Keratinocyte (primary cell): ENCODE measurements around the gene ACOT7. TPM values are rescaled to one million over a fixed set of nuclear protein-coding genes. Genes with fewer than 3 reads are reported as not detected.

Experiments used
- DNase-seq: peaks from one replicate; pipeline ENCODE4 v3.0.0-alpha.2; 2011; ENCODE audit warnings: low read depth, missing footprints, low spot score
- FAIRE-seq: peaks from 2 replicates; lab custom pipeline; 2011; peaks lifted over from hg19 to GRCh38; lab: Jason Lieb, UNC
- H2AFZ ChIP-seq: 2 replicates; pipeline ENCODE4 v1.6.0; 2012; ENCODE audit warnings: low read length, control low read depth, inconsistent platforms; ENCODE audit not compliant: control insufficient read depth
- H3K27ac ChIP-seq: 2 replicates; pipeline ENCODE4 v1.5.1; 2011; ENCODE audit warnings: low read length; ENCODE audit not compliant: control insufficient read depth, insufficient read depth
- H3K27me3 ChIP-seq: 3 replicates; pipeline ENCODE4 v1.6.0; 2011; ENCODE audit warnings: low read length; ENCODE audit not compliant: control insufficient read depth, insufficient read depth; ENCODE audit errors: extremely low read depth
- H3K36me3 ChIP-seq, 2 experiments: 2 replicates in 1 of 2; 3 replicates in 1 of 2; pipeline ENCODE4 v1.5.1; 2011; ENCODE audit warnings: low read length in 2 of 2, mild to moderate bottlenecking in 1 of 2; ENCODE audit not compliant: control insufficient read depth in 2 of 2, insufficient read depth in 2 of 2; ENCODE audit errors: extremely low read depth in 1 of 2
- H3K4me1 ChIP-seq: 3 replicates; pipeline ENCODE4 v1.5.1; 2011; ENCODE audit warnings: low read length; ENCODE audit not compliant: control insufficient read depth, insufficient read depth; ENCODE audit errors: extremely low read depth
- H3K4me2 ChIP-seq: 3 replicates; pipeline ENCODE4 v1.6.0; 2011; ENCODE audit warnings: low read depth, low read length; ENCODE audit not compliant: control insufficient read depth, insufficient read depth; ENCODE audit errors: extremely low read depth
- H3K4me3 ChIP-seq, 3 experiments: fragments of 200-600 bp in 1 of 3; sonication (generic) in 1 of 3; 2 replicates in 2 of 3; 3 replicates in 1 of 3; pipeline ENCODE4 v1.5.1; 2011 to 2016; ENCODE audit warnings: low read length in 3 of 3, mild to moderate bottlenecking in 3 of 3, control low read depth in 2 of 3, inconsistent platforms in 1 of 3, low read depth in 1 of 3, mixed read lengths in 1 of 3, mixed run types in 1 of 3, moderate library complexity in 1 of 3; ENCODE audit not compliant: control insufficient read depth in 2 of 3, insufficient read depth in 2 of 3; ENCODE audit errors: extremely low read depth in 1 of 3
- H3K79me2 ChIP-seq: 2 replicates; pipeline ENCODE4 v1.6.0; 2012; ENCODE audit warnings: low read length; ENCODE audit not compliant: control insufficient read depth, insufficient read depth
- H3K9ac ChIP-seq: 3 replicates; pipeline ENCODE4 v1.6.0; 2011; ENCODE audit warnings: low read length; ENCODE audit not compliant: control insufficient read depth, insufficient read depth; ENCODE audit errors: extremely low read depth
- H3K9me1 ChIP-seq: 3 replicates; pipeline ENCODE4 v1.6.0; 2011; ENCODE audit warnings: low read length; ENCODE audit not compliant: control insufficient read depth, insufficient read depth; ENCODE audit errors: extremely low read depth
- H3K9me3 ChIP-seq: 2 replicates; pipeline ENCODE4 v1.5.1; 2012; ENCODE audit warnings: low read depth, low read length; ENCODE audit not compliant: control insufficient read depth
- H4K20me1 ChIP-seq: 3 replicates; pipeline ENCODE4 v1.6.0; 2011; ENCODE audit warnings: low read length; ENCODE audit not compliant: control insufficient read depth, insufficient read depth; ENCODE audit errors: extremely low read depth
- EZH2 ChIP-seq: IDR thresholded peaks from one replicate; pipeline ENCODE4 v1.6.1; 2012; ENCODE audit warnings: inconsistent platforms, mild to moderate bottlenecking, low read length, moderate library complexity
- dilution Hi-C: fragments of 300-500 bp; cut with MboI; formaldehyde crosslinking; loops from one replicate; pipeline ENCODE4 v1.7.0; 2020; ENCODE audit warnings: low sequenced_read_pairs; ENCODE audit not compliant: extremely low pct_ligation_motif_present
- polyA plus RNA-seq, 5 experiments: library from polyadenylated mRNA; depleted of rRNA in 3 of 5; stranded (reverse) in 3 of 5; stranded (forward) in 1 of 5; unstranded in 1 of 5; fragments of >200 nt; gene quantifications; 1 replicate in 1 of 5; 2 replicates in 3 of 5; 3 replicates in 1 of 5; pipeline versions ENCODE4 v1.2.1 to v1.2.3, GENCODE V29; 2011 to 2012; ENCODE audit warnings: missing spikeins in 2 of 5, low read depth in 1 of 5, low replicate concordance in 1 of 5
- TF ChIP-seq, protein P1 (sequence below), 3 experiments: IDR thresholded peaks in 1 of 3; conservative IDR thresholded peaks in 1 of 3; optimal IDR thresholded peaks in 1 of 3; 2 replicates in 2 of 3; 3 replicates in 1 of 3; pipeline versions ENCODE3 to v1.5.1; 2011; ENCODE audit warnings: low read length in 3 of 3, mild to moderate bottlenecking in 3 of 3, moderate library complexity in 2 of 3, control low read depth in 1 of 3, inconsistent platforms in 1 of 3; ENCODE audit not compliant: insufficient read depth in 2 of 3; ENCODE audit errors: extremely low read depth in 1 of 3

The ACOT7 gene
- polyA plus RNA-seq, 1 donor (not counting 4 experiments of a cell fraction or from before 2014, with no cell fraction given), result 226 TPM

GRCh38 chr1:6271554-6271953, 122.0 kb downstream of the ACOT7 start:
- no peak overlapping the region for H3K4me2 ChIP-seq
- no peaks in the 10 kb centered on the region for H3K27me3 ChIP-seq
- H3K4me1 ChIP-seq, result peaks cover 29% of the 10 kb centered on the region
- dilution Hi-C loops, result no loop called here
- no peaks in the 10 kb centered on the region for H3K9me1 ChIP-seq
- no peak overlapping the region for H3K4me3 ChIP-seq
- H3K36me3 ChIP-seq, result peaks cover 8 to 31% of the 10 kb centered on the region in 2 experiments
- no peak for TF ChIP-seq EZH2
- TF ChIP-seq, protein P1, sequence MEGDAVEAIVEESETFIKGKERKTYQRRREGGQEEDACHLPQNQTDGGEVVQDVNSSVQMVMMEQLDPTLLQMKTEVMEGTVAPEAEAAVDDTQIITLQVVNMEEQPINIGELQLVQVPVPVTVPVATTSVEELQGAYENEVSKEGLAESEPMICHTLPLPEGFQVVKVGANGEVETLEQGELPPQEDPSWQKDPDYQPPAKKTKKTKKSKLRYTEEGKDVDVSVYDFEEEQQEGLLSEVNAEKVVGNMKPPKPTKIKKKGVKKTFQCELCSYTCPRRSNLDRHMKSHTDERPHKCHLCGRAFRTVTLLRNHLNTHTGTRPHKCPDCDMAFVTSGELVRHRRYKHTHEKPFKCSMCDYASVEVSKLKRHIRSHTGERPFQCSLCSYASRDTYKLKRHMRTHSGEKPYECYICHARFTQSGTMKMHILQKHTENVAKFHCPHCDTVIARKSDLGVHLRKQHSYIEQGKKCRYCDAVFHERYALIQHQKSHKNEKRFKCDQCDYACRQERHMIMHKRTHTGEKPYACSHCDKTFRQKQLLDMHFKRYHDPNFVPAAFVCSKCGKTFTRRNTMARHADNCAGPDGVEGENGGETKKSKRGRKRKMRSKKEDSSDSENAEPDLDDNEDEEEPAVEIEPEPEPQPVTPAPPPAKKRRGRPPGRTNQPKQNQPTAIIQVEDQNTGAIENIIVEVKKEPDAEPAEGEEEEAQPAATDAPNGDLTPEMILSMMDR (optimal IDR thresholded peaks at IDR 0.05 in 1 of 3, IDR thresholded peaks at IDR 0.05 in 1 of 3, conservative IDR thresholded peaks at IDR 0.05 in 1 of 3; ENCODE audit: extremely low read depth in 1 of 3, insufficient read depth in 2 of 3, low read length in 3 of 3), result no peak
- no peaks in the 10 kb centered on the region for H3K79me2 ChIP-seq
- FAIRE-seq (no peak), DNase-seq (no peak)
- no peaks in the 10 kb centered on the region for H4K20me1 ChIP-seq
- no peak overlapping the region for H2AFZ ChIP-seq
- H3K27ac ChIP-seq, result no peak overlapping the region
- H3K9ac ChIP-seq, result no peak overlapping the region
- no peaks in the 10 kb centered on the region for H3K9me3 ChIP-seq

DNA sequence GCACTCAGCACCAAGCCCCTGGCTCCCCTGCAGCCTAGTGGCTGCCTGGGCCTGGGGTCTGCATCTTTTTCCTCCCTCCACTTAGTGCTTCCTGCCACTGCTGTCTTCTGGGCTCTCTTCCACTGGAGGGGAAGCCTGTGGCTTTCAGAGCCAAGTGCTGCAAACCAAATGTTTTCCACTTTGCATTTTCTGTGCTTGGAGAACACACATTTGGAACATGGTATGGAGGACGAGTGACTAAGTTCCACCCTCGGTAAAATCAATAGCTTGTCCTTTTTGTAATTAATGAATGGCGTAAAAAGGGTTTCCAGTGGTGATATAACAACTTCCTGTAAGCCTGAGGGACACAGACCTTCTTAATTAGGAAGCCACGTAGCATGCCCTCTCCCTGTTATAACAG, 122.6 kb downstream of the ACOT7 start:
- H3K4me3 ChIP-seq, result no peak overlapping the region
- H3K9ac ChIP-seq, result no peak overlapping the region
- H4K20me1 ChIP-seq, result no peaks in the 10 kb centered on the region
- no peak overlapping the region for H3K4me2 ChIP-seq
- FAIRE-seq, result no peak
- H3K36me3 ChIP-seq, result peaks cover 10 to 34% of the 10 kb centered on the region in 2 experiments
- TF ChIP-seq EZH2, result no peak
- TF ChIP-seq, protein P1 (optimal IDR thresholded peaks at IDR 0.05 in 1 of 3, IDR thresholded peaks at IDR 0.05 in 1 of 3, conservative IDR thresholded peaks at IDR 0.05 in 1 of 3; ENCODE audit: extremely low read depth in 1 of 3, insufficient read depth in 2 of 3, low read length in 3 of 3), result no peak
- H2AFZ ChIP-seq, result no peak overlapping the region
- H3K27me3 ChIP-seq, result no peaks in the 10 kb centered on the region
- dilution Hi-C loops, result no loop called here
- no peak overlapping the region for H3K27ac ChIP-seq
- H3K79me2 ChIP-seq, result no peaks in the 10 kb centered on the region
- no peaks in the 10 kb centered on the region for H3K9me1 ChIP-seq
- no peaks in the 10 kb centered on the region for H3K9me3 ChIP-seq
- H3K4me1 ChIP-seq, result peaks cover 28% of the 10 kb centered on the region
- no peak for DNase-seq
